Measurements from ENCODE around the gene HAPLN3. TPM values are rescaled to one million over a fixed set of nuclear protein-coding genes. Genes with fewer than 3 reads are reported as not detected.

HAPLN3 gene
- total and polyA plus RNA-seq, 8 donors = 0.32 to 3.7 (median 2.0) TPM

- Histone ChIP-seq H3K4me3 (no peak overlapping the region), H3K36me3 (no peaks in the 10 kb centered on the region), H3K4me1 (peaks cover 0 to 6% (median 0%) of the 10 kb centered on the region in 3 donors), H3K27me3 (no peaks in the 10 kb centered on the region), H3K27ac (no peak overlapping the region), H3K9me3 (no peaks in the 10 kb centered on the region)
- DNase-seq (no peak), FAIRE-seq (no peak), ATAC-seq (no peak)
- 82% methylated on average over 16 of the region's 16 CpGs for WGBS, 2 donors
- no peak for TF ChIP-seq CTCF (IDR thresholded peaks at IDR 0.05)
- intact Hi-C loops (cut with DNase I) = loop anchor here in 2 of 3 donors (10.0 kb wide), 2 partner anchors 106 to 266 kb away; no protein-coding TSS in a partner anchor
Observed at GRCh38 chr15:88908697-88909621, 13.6 kb upstream of the HAPLN3 start.

GRCh38 chr15:88908123-88908522 is 12.8 kb upstream of the HAPLN3 start:
- intact Hi-C loops (cut with DNase I) = loop anchor here in 2 of 3 donors (10.0 kb wide), 2 partner anchors 107 to 267 kb away; no protein-coding TSS in a partner anchor
- Histone ChIP-seq H3K9me3 (no peaks in the 10 kb centered on the region), H3K4me3 (no peak overlapping the region), H3K27me3 (no peaks in the 10 kb centered on the region), H3K36me3 (no peaks in the 10 kb centered on the region), H3K27ac (no peak overlapping the region), H3K4me1 (no peaks in the 10 kb centered on the region)
- TF ChIP-seq CTCF (IDR thresholded peaks at IDR 0.05) = no peak
- no peak for ATAC-seq
- DNase-seq = no peak
- no peak for FAIRE-seq
- WGBS, 2 donors = 85 to 92% methylated on average over 12 of the region's 12 CpGs

GRCh38 chr15:88907111-88907510 is 11.8 kb upstream of the HAPLN3 start:
- intact Hi-C loops (cut with DNase I) = loop anchor here in 2 of 3 donors (10.0 kb wide), 2 partner anchors 108 to 268 kb away; no protein-coding TSS in a partner anchor
- ATAC-seq (no peak), FAIRE-seq (no peak), DNase-seq (no peak)
- H3K27me3 ChIP-seq = no peaks in the 10 kb centered on the region
- H3K9me3 ChIP-seq = no peaks in the 10 kb centered on the region
- no peaks in the 10 kb centered on the region for H3K36me3 ChIP-seq
- no peak overlapping the region for H3K4me3 ChIP-seq
- no peak overlapping the region for H3K27ac ChIP-seq
- H3K4me1 ChIP-seq = no peaks in the 10 kb centered on the region
- TF ChIP-seq CTCF (IDR thresholded peaks at IDR 0.05) = no peak
- 71 to 82% methylated on average over 14 of the region's 14 CpGs for WGBS, 2 donors

- H3K36me3 ChIP-seq = no peaks in the 10 kb centered on the region
- H3K9me3 ChIP-seq = no peaks in the 10 kb centered on the region
- intact Hi-C loops (cut with DNase I) = loop anchor here in 2 of 3 donors (10.0 kb wide), 2 partner anchors 108 to 268 kb away; no protein-coding TSS in a partner anchor
- no peaks in the 10 kb centered on the region for H3K27me3 ChIP-seq
- no peaks in the 10 kb centered on the region for H3K4me1 ChIP-seq
- ATAC-seq (no peak), FAIRE-seq (no peak), DNase-seq (no peak)
- no peak overlapping the region for H3K27ac ChIP-seq
- H3K4me3 ChIP-seq = no peak overlapping the region
- 85 to 87% methylated on average over 7 of the region's 7 CpGs for WGBS, 2 donors
- no peak for TF ChIP-seq CTCF (IDR thresholded peaks at IDR 0.05)
Observed at GRCh38 chr15:88906551-88906950, 11.2 kb upstream of the HAPLN3 start.
